Gastrocnemius medialis (tissue), 4 donors: ENCODE data around the gene CNKSR3.

ENCODE experiments used
- CTCF ChIP-seq, 5 experiments: fragments of 450-650 bp in 3 of 5; fragments of 200-600 bp in 2 of 5; sonication (generic) in 2 of 5; IDR thresholded peaks in 4 of 5; conservative IDR thresholded peaks in 1 of 5; 1 replicate in 4 of 5; 2 replicates in 1 of 5; pipeline ENCODE4 v1.5.1; 2016 to 2019; ENCODE audit warnings: antibody characterized with exemption in 5 of 5, mild to moderate bottlenecking in 3 of 5, moderate library complexity in 3 of 5
- POLR2A ChIP-seq, 2 donors: fragments of 450-650 bp; IDR thresholded peaks; one replicate each; pipeline ENCODE4 v1.6.1; 2017; ENCODE audit warnings: antibody characterized with exemption in 2 of 2, mild to moderate bottlenecking in 2 of 2, moderate library complexity in 2 of 2

GRCh38 chr6:154506991-154507898 is 3.2 kb downstream of the CNKSR3 start:
- TF ChIP-seq CTCF (IDR thresholded peaks at IDR 0.05 in 4 of 5, conservative IDR thresholded peaks at IDR 0.05 in 1 of 5) = no peak
- TF ChIP-seq POLR2A (IDR thresholded peaks at IDR 0.05) = no peak
